Keratinocyte (primary cell): ENCODE data around the gene BAIAP2. TPM values are rescaled to one million over a fixed set of nuclear protein-coding genes. Genes with fewer than 3 reads are reported as not detected.

Source experiments
- DNase-seq: peaks from one replicate; pipeline ENCODE4 v3.0.0-alpha.2; 2011; ENCODE audit warnings: low read depth, missing footprints, low spot score
- FAIRE-seq: peaks from 2 replicates; lab custom pipeline; 2011; peaks lifted over from hg19 to GRCh38; lab: Jason Lieb, UNC
- H2AFZ ChIP-seq: 2 replicates; pipeline ENCODE4 v1.6.0; 2012; ENCODE audit warnings: low read length, control low read depth, inconsistent platforms; ENCODE audit not compliant: control insufficient read depth
- H3K27ac ChIP-seq: 2 replicates; pipeline ENCODE4 v1.5.1; 2011; ENCODE audit warnings: low read length; ENCODE audit not compliant: control insufficient read depth, insufficient read depth
- H3K27me3 ChIP-seq: 3 replicates; pipeline ENCODE4 v1.6.0; 2011; ENCODE audit warnings: low read length; ENCODE audit not compliant: control insufficient read depth, insufficient read depth; ENCODE audit errors: extremely low read depth
- H3K36me3 ChIP-seq, 2 experiments: 2 replicates in 1 of 2; 3 replicates in 1 of 2; pipeline ENCODE4 v1.5.1; 2011; ENCODE audit warnings: low read length in 2 of 2, mild to moderate bottlenecking in 1 of 2; ENCODE audit not compliant: control insufficient read depth in 2 of 2, insufficient read depth in 2 of 2; ENCODE audit errors: extremely low read depth in 1 of 2
- H3K4me1 ChIP-seq: 3 replicates; pipeline ENCODE4 v1.5.1; 2011; ENCODE audit warnings: low read length; ENCODE audit not compliant: control insufficient read depth, insufficient read depth; ENCODE audit errors: extremely low read depth
- H3K4me2 ChIP-seq: 3 replicates; pipeline ENCODE4 v1.6.0; 2011; ENCODE audit warnings: low read depth, low read length; ENCODE audit not compliant: control insufficient read depth, insufficient read depth; ENCODE audit errors: extremely low read depth
- H3K4me3 ChIP-seq, 3 experiments: fragments of 200-600 bp in 1 of 3; sonication (generic) in 1 of 3; 2 replicates in 2 of 3; 3 replicates in 1 of 3; pipeline ENCODE4 v1.5.1; 2011 to 2016; ENCODE audit warnings: low read length in 3 of 3, mild to moderate bottlenecking in 3 of 3, control low read depth in 2 of 3, inconsistent platforms in 1 of 3, low read depth in 1 of 3, mixed read lengths in 1 of 3, mixed run types in 1 of 3, moderate library complexity in 1 of 3; ENCODE audit not compliant: control insufficient read depth in 2 of 3, insufficient read depth in 2 of 3; ENCODE audit errors: extremely low read depth in 1 of 3
- H3K79me2 ChIP-seq: 2 replicates; pipeline ENCODE4 v1.6.0; 2012; ENCODE audit warnings: low read length; ENCODE audit not compliant: control insufficient read depth, insufficient read depth
- H3K9ac ChIP-seq: 3 replicates; pipeline ENCODE4 v1.6.0; 2011; ENCODE audit warnings: low read length; ENCODE audit not compliant: control insufficient read depth, insufficient read depth; ENCODE audit errors: extremely low read depth
- H3K9me1 ChIP-seq: 3 replicates; pipeline ENCODE4 v1.6.0; 2011; ENCODE audit warnings: low read length; ENCODE audit not compliant: control insufficient read depth, insufficient read depth; ENCODE audit errors: extremely low read depth
- H3K9me3 ChIP-seq: 2 replicates; pipeline ENCODE4 v1.5.1; 2012; ENCODE audit warnings: low read depth, low read length; ENCODE audit not compliant: control insufficient read depth
- H4K20me1 ChIP-seq: 3 replicates; pipeline ENCODE4 v1.6.0; 2011; ENCODE audit warnings: low read length; ENCODE audit not compliant: control insufficient read depth, insufficient read depth; ENCODE audit errors: extremely low read depth
- EZH2 ChIP-seq: IDR thresholded peaks from one replicate; pipeline ENCODE4 v1.6.1; 2012; ENCODE audit warnings: inconsistent platforms, mild to moderate bottlenecking, low read length, moderate library complexity
- dilution Hi-C: fragments of 300-500 bp; cut with MboI; formaldehyde crosslinking; loops from one replicate; pipeline ENCODE4 v1.7.0; 2020; ENCODE audit warnings: low sequenced_read_pairs; ENCODE audit not compliant: extremely low pct_ligation_motif_present
- polyA plus RNA-seq, 5 experiments: library from polyadenylated mRNA; depleted of rRNA in 3 of 5; stranded (reverse) in 3 of 5; stranded (forward) in 1 of 5; unstranded in 1 of 5; fragments of >200 nt; gene quantifications; 1 replicate in 1 of 5; 2 replicates in 3 of 5; 3 replicates in 1 of 5; pipeline versions ENCODE4 v1.2.1 to v1.2.3, GENCODE V29; 2011 to 2012; ENCODE audit warnings: missing spikeins in 2 of 5, low read depth in 1 of 5, low replicate concordance in 1 of 5
- TF ChIP-seq, protein P1 (sequence below), 3 experiments: IDR thresholded peaks in 1 of 3; conservative IDR thresholded peaks in 1 of 3; optimal IDR thresholded peaks in 1 of 3; 2 replicates in 2 of 3; 3 replicates in 1 of 3; pipeline versions ENCODE3 to v1.5.1; 2011; ENCODE audit warnings: low read length in 3 of 3, mild to moderate bottlenecking in 3 of 3, moderate library complexity in 2 of 3, control low read depth in 1 of 3, inconsistent platforms in 1 of 3; ENCODE audit not compliant: insufficient read depth in 2 of 3; ENCODE audit errors: extremely low read depth in 1 of 3

BAIAP2 gene
- polyA plus RNA-seq, 1 donor (not counting 4 experiments of a cell fraction or from before 2014, with no cell fraction given), result 56.7 TPM

DNA sequence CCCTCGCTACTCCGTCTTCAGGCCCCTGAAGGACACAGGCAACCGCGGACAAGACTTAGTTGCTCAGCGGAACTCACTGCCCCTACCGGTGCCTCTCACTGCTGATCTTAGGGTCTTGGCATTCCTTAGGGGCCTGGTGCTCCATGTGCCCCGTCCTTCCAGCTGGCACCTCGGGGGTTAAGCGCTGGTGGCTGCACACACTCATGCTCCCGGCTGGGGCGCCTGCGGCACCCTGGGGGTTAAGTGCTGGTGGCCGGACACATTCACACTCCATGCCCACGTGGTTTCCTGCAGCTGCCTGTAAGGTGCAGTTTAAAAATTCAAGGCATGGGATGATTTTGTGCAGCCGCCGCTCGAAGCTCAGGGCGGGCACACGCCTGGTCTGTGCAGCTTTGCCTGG, 45.1 kb downstream of the BAIAP2 start:
- no peaks in the 10 kb centered on the region for H3K9me3 ChIP-seq
- H3K9me1 ChIP-seq, result no peaks in the 10 kb centered on the region
- H3K4me1 ChIP-seq, result peaks cover 30% of the 10 kb centered on the region
- H2AFZ ChIP-seq, result no peak overlapping the region
- H3K27ac ChIP-seq, result no peak overlapping the region
- H3K27me3 ChIP-seq, result no peaks in the 10 kb centered on the region
- DNase-seq (no peak), FAIRE-seq (no peak)
- H3K36me3 ChIP-seq, result peaks cover 21 to 47% of the 10 kb centered on the region in 2 experiments
- H3K79me2 ChIP-seq, result peaks cover 55% of the 10 kb centered on the region
- H3K4me2 ChIP-seq, result no peak overlapping the region
- H3K9ac ChIP-seq, result no peak overlapping the region
- dilution Hi-C loops, result no loop called here
- TF ChIP-seq, protein P1, sequence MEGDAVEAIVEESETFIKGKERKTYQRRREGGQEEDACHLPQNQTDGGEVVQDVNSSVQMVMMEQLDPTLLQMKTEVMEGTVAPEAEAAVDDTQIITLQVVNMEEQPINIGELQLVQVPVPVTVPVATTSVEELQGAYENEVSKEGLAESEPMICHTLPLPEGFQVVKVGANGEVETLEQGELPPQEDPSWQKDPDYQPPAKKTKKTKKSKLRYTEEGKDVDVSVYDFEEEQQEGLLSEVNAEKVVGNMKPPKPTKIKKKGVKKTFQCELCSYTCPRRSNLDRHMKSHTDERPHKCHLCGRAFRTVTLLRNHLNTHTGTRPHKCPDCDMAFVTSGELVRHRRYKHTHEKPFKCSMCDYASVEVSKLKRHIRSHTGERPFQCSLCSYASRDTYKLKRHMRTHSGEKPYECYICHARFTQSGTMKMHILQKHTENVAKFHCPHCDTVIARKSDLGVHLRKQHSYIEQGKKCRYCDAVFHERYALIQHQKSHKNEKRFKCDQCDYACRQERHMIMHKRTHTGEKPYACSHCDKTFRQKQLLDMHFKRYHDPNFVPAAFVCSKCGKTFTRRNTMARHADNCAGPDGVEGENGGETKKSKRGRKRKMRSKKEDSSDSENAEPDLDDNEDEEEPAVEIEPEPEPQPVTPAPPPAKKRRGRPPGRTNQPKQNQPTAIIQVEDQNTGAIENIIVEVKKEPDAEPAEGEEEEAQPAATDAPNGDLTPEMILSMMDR (optimal IDR thresholded peaks at IDR 0.05 in 1 of 3, IDR thresholded peaks at IDR 0.05 in 1 of 3, conservative IDR thresholded peaks at IDR 0.05 in 1 of 3; ENCODE audit: extremely low read depth in 1 of 3, insufficient read depth in 2 of 3, low read length in 3 of 3), result no peak
- no peak for TF ChIP-seq EZH2
- H4K20me1 ChIP-seq, result peaks cover 4% of the 10 kb centered on the region
- H3K4me3 ChIP-seq, result no peak overlapping the region

DNA sequence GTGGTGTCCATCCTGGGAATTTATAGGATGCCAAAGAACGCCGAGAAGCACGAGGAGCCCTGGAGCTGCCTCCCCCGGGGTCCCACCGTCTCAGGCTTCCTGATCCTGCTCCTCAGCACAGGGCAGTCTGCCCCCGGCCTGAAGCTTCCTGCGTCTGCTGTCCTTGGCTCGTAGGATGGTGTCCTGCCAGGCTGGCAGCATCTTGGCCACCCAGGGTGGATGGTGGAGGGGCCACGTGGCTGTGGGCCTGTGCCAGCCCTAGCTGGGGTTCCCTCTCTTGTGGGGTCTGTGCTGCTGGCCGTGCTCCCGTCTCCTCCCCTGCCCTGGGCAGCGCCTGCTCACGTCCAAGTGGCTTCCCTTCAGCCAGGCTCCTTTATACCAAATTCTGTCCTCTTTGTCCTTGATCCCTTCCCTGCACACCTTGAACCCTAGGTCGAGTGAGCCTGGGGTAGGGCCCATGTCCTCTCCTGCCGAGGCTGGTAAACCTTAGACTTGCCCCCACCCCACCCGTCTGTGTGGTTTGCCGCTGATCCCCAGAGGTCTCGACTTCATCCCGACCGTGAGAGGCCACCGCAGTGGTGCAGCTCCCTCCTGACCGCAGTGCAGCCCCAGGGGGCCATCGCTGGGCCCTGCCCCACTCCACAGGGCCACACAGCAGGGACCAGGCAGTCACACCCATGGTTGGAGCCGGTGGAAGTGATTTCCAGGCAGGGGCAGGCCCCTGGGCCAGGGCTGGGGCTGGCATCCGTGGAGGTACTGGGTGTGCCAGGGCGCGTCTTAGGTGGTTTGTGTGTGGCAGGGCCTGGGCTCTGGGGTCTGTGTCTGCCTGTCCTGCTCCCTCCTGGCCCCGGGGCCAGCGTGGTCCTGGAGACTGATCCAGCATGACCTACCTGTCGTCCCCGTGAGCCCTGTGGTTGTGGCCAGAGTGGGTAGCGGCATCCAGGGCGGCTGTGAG, 46.5 kb downstream of the BAIAP2 start:
- peak overlapping the region; percentile 50 for H3K4me2 ChIP-seq
- H3K9ac ChIP-seq, result peak overlapping the region; percentile 88
- no peak for TF ChIP-seq EZH2
- TF ChIP-seq, protein P1 (optimal IDR thresholded peaks at IDR 0.05 in 1 of 3, IDR thresholded peaks at IDR 0.05 in 1 of 3, conservative IDR thresholded peaks at IDR 0.05 in 1 of 3; ENCODE audit: extremely low read depth in 1 of 3, insufficient read depth in 2 of 3, low read length in 3 of 3), result no peak
- H3K27me3 ChIP-seq, result no peaks in the 10 kb centered on the region
- H3K9me1 ChIP-seq, result no peaks in the 10 kb centered on the region
- no peak for FAIRE-seq
- DNase-seq, result no peak
- H3K79me2 ChIP-seq, result peaks cover 42% of the 10 kb centered on the region
- H2AFZ ChIP-seq, result no peak overlapping the region
- H3K9me3 ChIP-seq, result no peaks in the 10 kb centered on the region
- H4K20me1 ChIP-seq, result no peaks in the 10 kb centered on the region
- H3K36me3 ChIP-seq, result peaks cover 17 to 45% of the 10 kb centered on the region in 2 experiments
- peak overlapping the region in 1 of 3 experiments; percentile 11 for H3K4me3 ChIP-seq
- peak overlapping the region; percentile 91 for H3K27ac ChIP-seq
- dilution Hi-C loops, result no loop called here
- H3K4me1 ChIP-seq, result peaks cover 45% of the 10 kb centered on the region
